Fibroblast of pulmonary artery (primary cell): ENCODE results near the gene TRIM69.
"Not testable (repeated sequence)": the region's sequence is repeated elsewhere in the genome, so short reads cannot be mapped to it uniquely, and the experiment has no call there.

Experiments
- DNase-seq: peaks from one replicate; pipeline ENCODE4 v3.0.0-alpha.2; 2010; ENCODE audit warnings: low read depth
- H3K4me3 ChIP-seq: replicated peaks from 2 replicates; pipeline ENCODE4 v1.5.1; 2011; ENCODE audit warnings: low read depth, mild to moderate bottlenecking, control low read depth, low read length, moderate library complexity
- CTCF ChIP-seq: IDR thresholded peaks from 2 replicates; pipeline ENCODE4 v1.5.1; 2011; ENCODE audit warnings: mild to moderate bottlenecking, control low read depth, low read length, inconsistent platforms; ENCODE audit errors: missing control alignments

Gene TRIM69

GRCh38 chr15:44718180-44718926 lies 18.0 kb upstream of the TRIM69 start:
- TF ChIP-seq CTCF, result no peak
- H3K4me3 ChIP-seq, result no peak overlapping the region
- DNase-seq, result no peak

GRCh38 chr15:44718927-44719292 lies 17.4 kb upstream of the TRIM69 start:
- DNase-seq, result no peak
- H3K4me3 ChIP-seq, result no peak overlapping the region
- no peak for TF ChIP-seq CTCF

GRCh38 chr15:44719293-44719999 lies 16.9 kb upstream of the TRIM69 start:
- DNase-seq, result peak; percentile 27
- H3K4me3 ChIP-seq, result no peak overlapping the region

DNA sequence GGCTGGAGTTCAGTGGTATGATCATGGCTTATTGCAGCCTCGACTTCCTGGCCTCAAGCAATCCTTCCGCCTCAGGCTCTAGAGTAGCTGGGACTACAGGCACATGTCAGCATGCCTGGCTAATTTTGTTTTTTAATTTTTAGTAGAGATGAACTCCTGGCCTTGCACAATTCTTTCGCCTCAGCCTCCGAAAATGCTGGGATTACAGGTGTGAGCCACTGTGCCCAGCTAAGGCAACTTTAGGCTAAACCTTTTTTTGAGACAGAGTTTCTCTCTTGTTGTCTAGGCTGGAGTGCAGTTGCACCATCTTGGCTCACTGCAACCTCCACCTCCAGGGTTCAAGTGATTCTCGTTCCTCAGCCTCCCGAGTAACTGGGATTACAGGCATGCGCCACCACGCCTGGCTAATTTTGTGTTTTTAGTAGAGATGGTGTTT lies 16.3 kb upstream of the TRIM69 start:
- not testable (repeated sequence) for H3K4me3 ChIP-seq, DNase-seq

More at GRCh38 chr15:44719293-44719999, 16.9 kb upstream of the TRIM69 start:
- TF ChIP-seq CTCF, result no peak

- H3K4me3 ChIP-seq, result no peak overlapping the region
Measured at GRCh38 chr15:44720460-44721176, 15.7 kb upstream of the TRIM69 start.

GRCh38 chr15:44722011-44722410 lies 14.3 kb upstream of the TRIM69 start:
- H3K4me3 ChIP-seq, result no peak overlapping the region
- TF ChIP-seq CTCF, result no peak
- no peak for DNase-seq

More at GRCh38 chr15:44720460-44721176, 15.7 kb upstream of the TRIM69 start:
- TF ChIP-seq CTCF, result no peak
- DNase-seq, result no peak

GRCh38 chr15:44726136-44726535 lies 10.2 kb upstream of the TRIM69 start:
- TF ChIP-seq CTCF, result no peak
- peak overlapping the region; percentile 21 for H3K4me3 ChIP-seq
- peak; percentile 28 for DNase-seq
